G401 (cell line): ENCODE data around the gene GLS. TPM values are rescaled to one million over a fixed set of nuclear protein-coding genes. Genes with fewer than 3 reads are reported as not detected.
"Not testable (repeated sequence)": the region's sequence is repeated elsewhere in the genome, so short reads cannot be mapped to it uniquely, and the experiment has no call there.

Experiments
- DNase-seq: peaks from one replicate; pipeline ENCODE4 v3.0.0-alpha.2; 2015; ENCODE audit warnings: low spot score
- in situ Hi-C: cut with HindIII; loops from 2 replicates; pipeline ENCODE4 v1.10.0; 2016; ENCODE audit warnings: low sequenced_read_pairs, mixed read lengths
- total RNA-seq: library from RNA; depleted of rRNA; stranded (reverse); fragments of >200 nt; shearing (Covaris generic); gene quantifications from 2 replicates; pipeline ENCODE4 v1.2.3, GENCODE V29; 2014

GLS gene
- total RNA-seq, 1 experiment from 2014 or later: 33.1 TPM

DNA sequence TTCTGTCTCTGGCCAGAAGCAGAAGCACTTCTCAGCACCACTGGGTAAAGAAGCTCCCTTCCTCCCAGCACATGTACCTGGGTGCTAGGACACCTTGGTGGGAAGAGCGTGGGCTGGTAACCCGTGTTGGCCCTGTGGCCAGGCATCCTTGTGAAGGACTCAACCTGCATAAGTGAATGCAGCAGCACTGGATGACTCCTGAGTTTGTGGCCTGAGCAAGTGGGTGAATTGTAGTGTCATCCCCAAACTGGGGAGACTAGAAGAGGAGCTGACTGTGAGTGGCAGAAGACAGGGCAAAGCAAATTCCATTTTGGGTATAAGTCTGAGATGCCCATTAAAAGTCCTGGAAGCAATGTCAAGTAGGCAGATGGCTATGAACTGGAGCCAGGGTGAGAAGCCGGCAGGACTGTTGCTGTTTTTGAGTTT, 70.0 kb downstream of the GLS start:
- peak; percentile 83 for DNase-seq
- in situ Hi-C loops: no loop called here

DNA sequence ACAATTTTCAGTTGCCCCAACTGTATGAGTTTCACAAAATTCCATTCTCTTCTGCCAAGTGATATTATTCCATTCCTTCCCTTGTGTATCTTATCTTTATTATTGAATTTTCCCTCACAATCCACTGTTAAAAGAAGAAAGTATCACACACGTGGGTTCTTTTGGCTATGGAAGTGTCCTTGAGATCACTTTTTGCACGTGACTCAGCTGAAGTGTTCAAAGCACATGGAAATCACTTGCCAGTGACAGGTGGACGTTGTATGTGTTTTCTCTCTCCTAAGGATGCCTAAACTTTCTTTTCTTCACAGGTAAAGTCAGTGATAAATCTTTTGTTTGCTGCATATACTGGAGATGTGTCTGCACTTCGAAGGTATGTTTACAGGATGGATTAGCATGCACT, 72.6 kb downstream of the GLS start:
- in situ Hi-C loops: no loop called here
- DNase-seq: no peak

DNA sequence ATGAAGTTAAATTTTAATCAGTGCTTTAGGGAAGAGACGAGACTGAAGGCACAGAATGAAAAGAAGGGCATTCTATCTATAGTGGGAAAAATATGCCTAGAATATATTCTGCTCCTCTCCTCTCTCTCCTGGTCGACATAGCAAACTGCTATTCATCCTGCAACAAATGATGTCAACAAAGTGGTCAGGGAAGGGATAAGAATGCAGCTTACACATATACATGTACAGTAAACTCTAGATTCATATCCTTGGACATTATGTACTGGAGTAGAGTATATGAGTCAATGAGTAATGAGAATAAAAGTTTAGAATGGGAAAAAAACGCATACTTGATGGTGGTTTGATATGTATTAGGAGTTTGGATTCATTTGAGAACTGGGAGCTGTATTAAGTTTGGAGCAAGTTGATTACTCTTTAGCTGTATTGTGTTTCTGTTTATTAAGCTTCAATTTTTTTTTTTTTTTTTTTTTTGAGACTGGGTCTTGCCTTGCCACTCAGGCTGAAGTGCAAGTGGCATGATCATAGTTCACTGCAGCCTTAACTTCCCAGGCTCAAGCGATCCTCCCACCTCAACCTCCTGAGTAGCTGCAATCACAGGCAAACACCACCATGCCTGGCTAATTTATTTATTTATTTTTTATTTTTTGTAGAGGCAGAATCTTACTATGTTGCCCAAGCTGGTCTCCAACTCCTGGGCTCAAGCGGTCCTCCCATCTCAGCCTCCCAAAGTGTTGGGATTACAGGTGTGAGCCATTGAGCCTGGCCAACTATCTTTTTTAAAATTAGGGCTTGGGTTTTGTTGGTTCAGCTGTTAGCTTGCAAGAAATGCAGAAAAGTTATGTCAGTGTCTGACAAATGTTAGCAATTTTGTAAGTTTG, 79.5 kb downstream of the GLS start:
- in situ Hi-C loops: no loop called here
- no peak for DNase-seq

DNA sequence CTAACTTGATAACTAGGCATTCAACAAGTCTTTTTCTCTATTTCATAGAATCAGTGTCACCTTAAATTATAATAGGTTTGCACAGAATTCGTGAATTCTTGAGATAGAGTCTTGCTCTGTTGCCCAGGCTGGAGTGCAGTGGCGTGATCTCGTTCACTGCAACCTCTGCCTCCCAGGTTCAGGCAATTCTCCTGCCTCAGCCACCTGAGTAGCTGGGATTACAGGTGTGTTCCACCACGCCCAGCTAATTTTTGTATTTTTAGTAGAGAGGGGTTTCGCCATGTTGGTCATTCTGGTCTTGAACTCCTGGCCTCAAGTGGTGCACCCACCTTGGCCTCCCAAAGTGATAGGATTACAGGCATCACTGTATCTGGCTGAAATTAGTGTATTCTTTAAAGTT, 80.5 kb downstream of the GLS start:
- DNase-seq, in situ Hi-C loops: not testable (repeated sequence)

DNA sequence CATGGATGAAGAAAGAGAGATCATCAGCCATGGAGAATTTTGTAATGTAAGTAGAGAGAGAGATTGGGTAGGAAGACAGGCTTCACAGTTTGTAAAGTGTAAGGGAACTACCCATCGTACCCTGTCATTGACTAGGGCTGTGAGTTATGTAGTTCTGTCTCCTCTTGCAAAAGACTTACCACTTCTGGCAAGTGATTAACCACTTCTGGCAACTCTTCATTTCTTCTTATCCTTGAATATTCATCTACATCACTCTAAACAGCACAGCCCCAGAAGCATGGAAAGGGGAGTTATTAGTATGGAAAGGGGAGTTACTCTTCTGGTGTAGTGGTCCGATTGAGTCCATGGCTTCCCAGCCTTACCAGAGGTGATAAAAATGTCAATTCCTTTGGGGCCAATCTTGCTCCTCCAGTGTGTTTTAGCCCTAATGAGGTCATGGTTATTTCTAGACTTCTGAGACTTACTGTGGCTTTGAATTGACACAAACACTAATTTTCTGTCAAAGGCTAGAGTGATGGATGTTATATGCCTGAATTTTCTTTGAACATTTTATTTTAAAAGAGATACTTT, 81.4 kb downstream of the GLS start:
- in situ Hi-C loops: no loop called here
- no peak for DNase-seq

DNA sequence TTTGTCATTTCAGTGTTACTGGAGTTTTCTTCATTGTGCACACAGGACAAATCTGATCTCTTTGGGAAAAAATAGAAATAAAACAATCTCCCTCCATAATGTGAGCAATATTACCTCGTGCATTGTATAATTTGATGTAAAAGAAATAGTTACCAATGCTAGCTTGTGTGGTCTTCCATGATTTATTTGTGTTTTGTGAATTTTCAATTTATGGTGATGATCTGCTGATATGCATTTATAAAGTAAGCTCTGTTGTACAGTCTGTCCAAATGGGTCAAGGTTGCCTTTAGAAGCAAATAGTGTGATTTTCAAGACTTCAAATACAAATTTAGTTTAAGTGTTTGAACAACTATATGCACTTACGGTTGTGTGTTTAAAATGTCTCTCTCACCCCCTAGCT, 82.5 kb downstream of the GLS start:
- in situ Hi-C loops: no loop called here
- DNase-seq: no peak

DNA sequence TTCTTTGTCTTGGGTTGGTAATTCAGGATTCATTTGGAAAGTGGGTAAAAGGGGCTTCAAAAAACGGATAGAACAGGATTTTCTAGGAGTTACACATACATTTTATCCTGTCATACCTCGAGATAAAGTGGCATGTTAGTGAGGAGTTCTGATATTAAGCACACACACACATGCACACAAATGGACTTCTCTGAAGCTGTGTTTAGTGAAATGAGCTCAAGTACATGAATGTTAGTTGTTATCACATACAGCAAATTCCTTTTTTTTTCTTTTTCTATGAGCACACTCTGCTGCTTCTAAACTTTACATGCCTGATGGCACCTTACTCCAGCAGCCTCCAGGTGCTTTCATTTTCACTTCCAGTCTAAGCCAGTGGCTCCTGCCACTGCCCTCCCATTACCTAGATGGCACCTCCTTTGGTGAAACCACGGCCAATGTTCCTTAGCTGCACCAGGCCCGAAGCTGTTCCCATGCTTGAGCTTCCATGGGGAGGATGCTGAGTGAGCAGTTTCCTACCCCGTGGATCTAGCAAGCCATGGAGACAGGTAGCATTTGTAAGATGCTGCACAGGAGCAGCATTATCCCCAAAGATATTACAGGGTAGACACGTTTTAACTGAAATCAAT, 83.7 kb downstream of the GLS start:
- no peak for DNase-seq
- in situ Hi-C loops: no loop called here

DNA sequence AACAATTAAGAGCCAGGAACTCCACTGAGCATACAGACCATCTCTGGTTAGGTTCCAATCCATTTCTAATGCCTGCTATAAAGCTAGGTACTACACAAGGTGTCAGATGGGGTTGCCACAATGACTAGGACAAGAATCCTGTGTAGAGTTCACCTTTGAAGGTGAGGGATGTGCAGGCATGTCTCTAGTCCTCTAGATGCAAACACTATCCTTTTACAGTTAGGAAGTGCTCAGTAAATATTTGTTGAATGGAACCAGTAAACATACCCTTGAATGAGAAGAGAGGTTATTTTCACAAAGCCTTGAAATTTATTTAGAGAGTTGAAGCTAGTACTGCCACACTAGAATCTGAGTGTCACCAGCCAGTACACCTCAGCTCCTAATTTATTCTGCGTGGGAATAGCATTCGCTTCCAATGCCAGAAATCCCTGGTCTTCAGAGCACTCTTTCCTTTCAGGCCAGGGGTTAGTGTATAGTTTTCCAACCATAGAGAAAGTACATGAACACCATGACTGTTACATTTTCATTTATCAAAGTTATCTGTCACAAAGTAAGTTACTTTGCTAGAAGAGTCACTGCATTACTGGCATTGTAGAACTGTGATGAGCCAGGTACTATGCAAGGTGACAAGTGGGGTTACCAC, 85.1 kb downstream of the GLS start:
- in situ Hi-C loops: no loop called here
- DNase-seq: peak; percentile 24

DNA sequence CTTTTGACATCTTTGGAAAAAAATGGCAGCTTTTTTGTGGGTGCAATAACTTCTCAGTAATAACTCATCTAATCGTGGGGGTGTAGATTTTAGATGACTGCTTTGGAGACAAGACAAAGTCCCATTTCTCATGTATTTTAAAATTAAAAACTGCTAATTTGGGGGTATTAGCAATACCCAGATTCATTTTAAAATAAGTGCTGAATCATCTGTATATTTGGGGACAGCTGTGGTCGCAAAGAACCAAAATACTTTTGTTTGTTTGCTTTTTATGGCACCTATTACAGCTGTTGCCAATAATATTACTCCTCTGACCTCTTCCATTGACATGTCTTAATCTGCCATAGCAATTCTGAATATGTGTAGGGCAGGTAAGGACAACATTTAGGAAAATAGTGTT, 87.9 kb downstream of the GLS start:
- in situ Hi-C loops: no loop called here
- DNase-seq: no peak

DNA sequence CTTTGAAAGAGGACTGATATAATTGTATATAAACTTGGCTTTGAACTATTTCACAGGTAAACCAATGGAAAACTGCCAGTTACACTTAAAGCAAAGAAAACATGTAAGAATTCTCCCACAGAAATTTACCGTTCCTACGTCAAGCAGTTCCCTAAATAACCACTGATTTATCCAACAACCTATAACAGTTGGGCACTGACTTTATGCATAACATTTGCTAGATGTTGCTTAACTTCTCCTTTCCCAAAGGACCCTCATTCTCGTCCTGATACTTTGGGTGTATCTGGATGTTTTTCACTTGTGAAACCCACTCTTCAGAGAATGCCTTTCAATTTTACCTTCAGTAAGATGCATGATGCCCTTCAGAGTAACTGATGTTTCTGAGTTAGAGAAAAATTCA, 89.5 kb downstream of the GLS start:
- DNase-seq: no peak
- in situ Hi-C loops: no loop called here

DNA sequence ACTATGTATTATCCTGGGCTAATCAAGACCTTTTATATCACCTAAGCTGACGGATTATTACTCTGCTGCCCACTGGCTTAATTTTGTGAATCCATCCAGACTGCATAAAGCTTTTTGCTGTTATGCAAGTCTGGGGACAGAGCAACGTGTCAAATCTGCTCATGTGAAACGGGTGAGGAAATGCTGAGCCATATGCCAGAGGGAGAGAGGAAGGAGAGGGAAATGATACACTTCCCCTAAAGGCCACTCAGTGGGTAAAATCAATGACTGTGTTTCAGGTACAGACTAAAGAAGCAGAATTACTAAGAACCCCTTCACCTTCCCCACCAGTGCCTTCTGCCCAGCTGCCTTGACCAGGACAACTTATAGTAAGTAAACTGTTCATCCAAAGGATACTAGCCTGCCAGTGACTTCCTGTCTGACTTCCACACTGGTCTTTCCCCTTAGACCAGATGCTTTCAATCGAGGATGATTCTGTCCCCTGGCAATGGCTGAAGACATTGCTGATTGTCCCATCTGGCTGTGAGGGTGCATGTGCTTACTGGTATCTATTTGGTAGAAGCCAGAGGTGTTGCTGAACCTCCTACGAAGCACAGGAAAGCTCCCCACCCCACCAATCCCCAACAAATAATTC, 90.4 kb downstream of the GLS start:
- in situ Hi-C loops: no loop called here
- no peak for DNase-seq

DNA sequence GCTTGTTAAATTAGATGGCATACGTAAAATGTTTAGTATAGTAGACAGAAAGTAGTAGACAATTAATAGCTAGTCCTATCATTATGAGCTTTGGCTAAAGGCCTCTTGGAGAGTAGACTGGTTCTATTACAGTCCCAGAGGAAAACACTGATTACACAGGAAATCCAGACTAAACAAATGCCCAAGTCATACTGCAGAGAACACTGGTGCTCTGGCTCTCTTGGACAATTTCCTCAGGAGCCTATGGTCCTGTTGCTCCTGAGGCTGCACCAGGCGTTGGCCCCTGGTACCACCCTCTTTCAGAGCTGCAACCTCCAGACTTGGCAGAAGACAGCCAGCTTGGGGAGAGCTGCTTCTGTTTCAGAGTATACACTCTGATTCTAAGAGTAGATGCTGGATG, 91.6 kb downstream of the GLS start:
- no peak for DNase-seq
- in situ Hi-C loops: no loop called here

DNA sequence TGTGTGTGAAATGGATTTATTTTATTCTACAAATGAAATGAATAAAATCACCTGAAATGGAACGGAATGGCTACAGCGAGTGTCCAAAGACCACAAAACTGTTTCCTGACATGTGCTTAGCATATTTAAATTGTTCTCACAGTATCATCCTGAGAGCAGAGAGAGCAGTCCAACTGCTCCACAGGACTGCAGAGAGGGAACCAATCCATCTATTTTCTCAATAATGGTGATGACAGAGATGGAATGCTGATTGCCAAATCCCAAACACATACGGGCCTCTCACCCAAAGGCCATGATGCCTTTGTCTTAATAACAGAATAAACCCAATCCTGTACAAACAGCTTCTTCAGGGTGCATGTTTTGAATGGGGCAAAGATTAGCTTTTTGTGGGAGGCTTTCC, 92.2 kb downstream of the GLS start:
- DNase-seq: no peak
- in situ Hi-C loops: no loop called here

DNA sequence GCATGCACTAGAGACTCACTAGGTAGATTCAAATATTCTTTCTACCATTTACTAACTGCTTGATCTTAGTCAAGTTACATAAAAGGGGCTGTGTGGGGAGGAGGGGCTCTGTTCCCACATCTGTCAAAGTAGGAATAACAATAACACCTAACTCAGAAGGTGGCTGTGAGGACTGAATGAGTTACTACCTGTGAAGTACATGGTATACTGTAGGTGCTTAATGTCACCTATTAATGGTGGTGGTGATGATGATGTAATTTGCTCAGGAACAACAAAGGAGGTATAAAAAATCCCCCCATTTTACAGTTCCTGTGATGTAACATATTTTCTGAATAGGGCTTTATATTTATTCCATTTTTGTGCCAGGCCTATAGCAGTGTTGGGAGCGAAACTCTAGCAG, 92.6 kb downstream of the GLS start:
- no peak for DNase-seq
- in situ Hi-C loops: no loop called here

DNA sequence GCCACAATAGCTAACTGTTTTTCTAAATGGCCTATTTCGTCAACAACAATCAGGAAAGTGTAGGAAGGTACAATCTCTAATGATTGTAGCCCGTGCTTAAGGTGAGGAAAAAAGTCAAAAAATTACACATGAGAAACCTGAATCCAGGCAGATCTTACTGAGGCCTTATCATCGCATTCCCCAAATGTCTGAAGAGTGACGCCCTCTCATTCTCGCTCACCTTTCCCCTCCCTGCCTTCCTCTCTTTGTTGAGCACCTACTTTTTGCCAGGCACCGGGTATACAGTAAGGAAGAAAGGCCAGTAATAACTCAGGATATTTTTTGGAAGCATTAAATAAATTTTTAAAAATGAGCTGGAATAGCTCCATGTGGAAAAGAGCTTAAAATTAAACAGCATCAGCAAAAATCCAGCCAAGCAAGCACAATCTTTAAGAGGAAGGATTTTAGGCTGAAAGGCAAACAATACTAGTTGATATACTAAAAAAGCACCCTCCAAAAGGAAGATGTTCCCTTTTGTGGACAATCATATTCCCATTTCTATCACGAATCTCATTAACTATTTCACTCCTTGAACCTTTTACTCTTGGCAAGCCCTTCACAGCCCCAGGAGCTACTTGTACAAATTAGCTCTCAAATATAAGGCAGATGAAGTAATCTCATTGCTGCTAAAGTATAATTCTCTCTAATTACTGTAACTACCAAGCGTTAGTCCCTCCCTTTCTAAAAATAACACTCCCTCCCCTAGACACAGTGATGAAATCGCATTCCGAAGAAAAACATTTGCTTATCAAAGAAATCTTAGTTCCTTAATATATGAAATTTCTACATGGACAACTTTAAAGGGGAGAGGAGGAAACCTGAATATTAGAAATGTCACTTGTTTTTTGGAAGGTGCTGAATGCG, 93.4 kb downstream of the GLS start:
- in situ Hi-C loops: no loop called here
- no peak for DNase-seq

DNA sequence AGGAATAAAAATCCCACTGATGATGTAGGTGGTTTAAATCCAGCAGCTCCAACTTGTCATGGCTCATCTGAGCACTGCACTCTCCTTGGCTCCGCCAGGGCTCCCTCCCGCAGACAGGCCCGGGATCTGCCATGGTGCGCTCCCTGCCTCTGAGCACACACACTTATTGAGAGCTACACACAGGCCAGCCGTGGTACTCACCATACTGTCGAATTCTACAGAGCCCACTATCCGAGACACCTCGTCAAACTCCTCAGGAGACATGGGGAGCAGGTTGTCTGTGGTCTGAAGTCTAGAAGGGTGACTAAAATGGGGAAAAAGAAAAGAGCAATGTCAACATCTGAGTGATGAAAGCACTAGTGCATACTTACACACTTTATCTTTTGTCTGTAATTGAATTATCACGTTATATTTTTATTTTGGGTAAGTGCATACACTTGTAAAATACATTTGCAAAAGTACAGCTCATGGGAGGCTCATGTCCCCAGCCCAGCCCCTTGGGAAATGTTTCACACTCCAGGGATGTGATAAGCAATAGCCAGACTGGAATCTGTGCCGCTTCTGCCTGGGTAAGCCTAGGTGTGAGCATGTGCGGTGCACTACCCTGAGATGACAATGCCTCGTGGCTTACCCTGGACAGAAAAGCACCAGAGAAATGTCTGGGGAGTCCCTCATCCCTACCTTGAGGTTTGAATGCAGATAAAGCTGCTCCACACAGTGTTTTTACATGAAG, 94.2 kb downstream of the GLS start:
- DNase-seq: no peak
- in situ Hi-C loops: no loop called here

DNA sequence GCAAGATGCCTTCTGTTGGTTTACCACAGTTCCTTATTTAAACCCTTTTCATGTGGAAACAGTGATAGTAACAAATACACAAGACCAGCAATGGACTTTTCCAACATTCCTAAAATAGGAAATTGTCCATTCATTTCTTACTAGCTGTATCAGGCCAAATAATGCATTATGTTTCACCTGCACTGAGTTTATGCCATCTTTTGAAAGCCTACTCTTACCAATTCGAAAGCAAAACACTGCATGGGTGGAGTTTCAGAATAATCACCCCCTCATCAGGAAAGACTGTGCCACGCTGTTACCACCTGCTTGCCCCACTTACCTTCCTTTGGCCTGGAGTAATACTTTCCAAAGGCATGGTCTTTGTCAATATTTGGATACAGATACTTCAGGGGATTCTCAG, 95.9 kb downstream of the GLS start:
- in situ Hi-C loops: no loop called here
- DNase-seq: no peak

DNA sequence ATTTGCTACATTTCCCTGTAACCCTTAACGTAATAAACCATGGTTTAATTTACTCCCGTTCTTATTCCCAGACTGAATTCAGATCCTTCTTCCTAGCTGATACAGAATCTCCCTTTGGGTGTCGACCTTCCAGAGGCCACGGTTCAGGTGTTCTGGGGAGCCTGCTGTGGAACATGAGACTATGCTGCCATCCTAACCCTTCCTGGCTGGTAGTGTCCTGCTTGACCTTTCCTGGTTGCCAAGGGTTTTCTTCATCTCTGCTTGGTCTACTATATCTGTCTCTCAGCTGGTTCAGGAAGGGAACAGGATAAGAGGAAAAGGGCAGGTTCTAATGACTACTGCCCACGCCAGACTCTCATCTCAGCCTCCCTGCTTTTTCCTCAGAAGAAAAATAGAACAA, 96.9 kb downstream of the GLS start:
- DNase-seq: no peak
- in situ Hi-C loops: no loop called here
